Measurements from ENCODE around the gene VSTM2L.

The VSTM2L gene

GRCh38 chr20:37920679-37921322, 17.9 kb downstream of the VSTM2L start:
- DNase-seq, result no peak

GRCh38 chr20:37921341-37921929, 18.5 kb downstream of the VSTM2L start:
- DNase-seq, result no peak

- no peak for DNase-seq
These were observed 19.1 kb downstream of the VSTM2L start for GRCh38 chr20:37922016-37922415.

- DNase-seq, result no peak
These were observed 22.6 kb downstream of the VSTM2L start for GRCh38 chr20:37925265-37926165.

GRCh38 chr20:37926612-37927011, 23.7 kb downstream of the VSTM2L start:
- DNase-seq, result no peak

GRCh38 chr20:37927410-37928095, 24.6 kb downstream of the VSTM2L start:
- DNase-seq, result no peak

- no peak for DNase-seq
These were observed 26.2 kb downstream of the VSTM2L start for GRCh38 chr20:37928996-37929682.

- DNase-seq, result no peak
These were observed 26.7 kb downstream of the VSTM2L start for GRCh38 chr20:37929683-37930014.

- DNase-seq, result no peak
These were observed 28.4 kb downstream of the VSTM2L start for GRCh38 chr20:37931153-37931922.

- DNase-seq, result no peak
These were observed 29.1 kb downstream of the VSTM2L start for GRCh38 chr20:37932074-37932473.

- DNase-seq, result no peak
These were observed 30.0 kb downstream of the VSTM2L start for GRCh38 chr20:37932919-37933318.

- no peak for DNase-seq
These were observed 31.1 kb downstream of the VSTM2L start for GRCh38 chr20:37933786-37934633.

GRCh38 chr20:37934634-37935375, 31.9 kb downstream of the VSTM2L start:
- no peak for DNase-seq

- DNase-seq, result no peak
These were observed 32.5 kb downstream of the VSTM2L start for GRCh38 chr20:37935435-37935834.

- no peak for DNase-seq
These were observed 33.1 kb downstream of the VSTM2L start for GRCh38 chr20:37936041-37936440.

GRCh38 chr20:37936451-37936850, 33.5 kb downstream of the VSTM2L start:
- DNase-seq, result no peak

GRCh38 chr20:37937686-37938085, 34.8 kb downstream of the VSTM2L start:
- no peak for DNase-seq

- DNase-seq, result no peak
These were observed 35.3 kb downstream of the VSTM2L start for GRCh38 chr20:37938181-37938750.

GRCh38 chr20:37938954-37939353, 36.0 kb downstream of the VSTM2L start:
- DNase-seq, result no peak

All from retina (tissue), 1 donor.